ENCODE measurements around the gene TMC2. TPM values are rescaled to one million over a fixed set of nuclear protein-coding genes. Genes with fewer than 3 reads are reported as not detected.

TMC2 gene
- total RNA-seq, 1 donor from 2014 or later, result not detected

GRCh38 chr20:2541940-2542339, 5.6 kb downstream of the TMC2 start:
- Histone ChIP-seq H3K27ac (ENCODE audit: low read depth, low read length) (no peak overlapping the region), H3K4me3 (ENCODE audit: low read length in 3 of 3) (no peak overlapping the region), H3K9me3 (ENCODE audit: control insufficient read depth in 3 of 3, low read length in 3 of 3) (no peaks in the 10 kb centered on the region), H3K36me3 (ENCODE audit: control insufficient read depth in 3 of 3, insufficient read depth in 3 of 3, low read length in 3 of 3) (no peaks in the 10 kb centered on the region), H3K9ac (ENCODE audit: low read depth in 1 of 3, low read length in 3 of 3) (no peak overlapping the region), H3K27me3 (ENCODE audit: control insufficient read depth in 3 of 3, insufficient read depth in 3 of 3, low read length in 3 of 3) (peaks cover 10 to 21% (median 17%) of the 10 kb centered on the region in 3 donors), H3K4me1 (ENCODE audit: control insufficient read depth in 3 of 3, insufficient read depth in 3 of 3, low read length in 3 of 3) (peaks cover 0 to 2% (median 0%) of the 10 kb centered on the region in 3 donors)

GRCh38 chr20:2542361-2542760, 6.0 kb downstream of the TMC2 start:
- Histone ChIP-seq H3K27ac (ENCODE audit: low read depth, low read length) (no peak overlapping the region), H3K36me3 (ENCODE audit: control insufficient read depth in 3 of 3, insufficient read depth in 3 of 3, low read length in 3 of 3) (no peaks in the 10 kb centered on the region), H3K9ac (ENCODE audit: low read depth in 1 of 3, low read length in 3 of 3) (no peak overlapping the region), H3K27me3 (ENCODE audit: control insufficient read depth in 3 of 3, insufficient read depth in 3 of 3, low read length in 3 of 3) (peaks cover 8 to 17% (median 15%) of the 10 kb centered on the region in 3 donors), H3K4me1 (ENCODE audit: control insufficient read depth in 3 of 3, insufficient read depth in 3 of 3, low read length in 3 of 3) (peaks cover 0 to 2% (median 0%) of the 10 kb centered on the region in 3 donors), H3K4me3 (ENCODE audit: low read length in 3 of 3) (no peak overlapping the region), H3K9me3 (ENCODE audit: control insufficient read depth in 3 of 3, low read length in 3 of 3) (no peaks in the 10 kb centered on the region)

- Histone ChIP-seq H3K27ac (ENCODE audit: low read depth, low read length) (no peak overlapping the region), H3K27me3 (ENCODE audit: control insufficient read depth in 3 of 3, insufficient read depth in 3 of 3, low read length in 3 of 3) (peaks cover 0 to 10% (median 7%) of the 10 kb centered on the region in 3 donors), H3K36me3 (ENCODE audit: control insufficient read depth in 3 of 3, insufficient read depth in 3 of 3, low read length in 3 of 3) (no peaks in the 10 kb centered on the region), H3K9ac (ENCODE audit: low read depth in 1 of 3, low read length in 3 of 3) (no peak overlapping the region), H3K4me3 (ENCODE audit: low read length in 3 of 3) (no peak overlapping the region), H3K4me1 (ENCODE audit: control insufficient read depth in 3 of 3, insufficient read depth in 3 of 3, low read length in 3 of 3) (peaks cover 0 to 2% (median 0%) of the 10 kb centered on the region in 3 donors), H3K9me3 (ENCODE audit: control insufficient read depth in 3 of 3, low read length in 3 of 3) (no peaks in the 10 kb centered on the region)
Measured at GRCh38 chr20:2544211-2544610, 7.8 kb downstream of the TMC2 start.

GRCh38 chr20:2545594-2545993, 9.2 kb downstream of the TMC2 start:
- no peak overlapping the region for H3K27ac ChIP-seq (ENCODE audit: low read depth, low read length)
- no peak overlapping the region for H3K9ac ChIP-seq (ENCODE audit: low read depth in 1 of 3, low read length in 3 of 3)
- no peaks in the 10 kb centered on the region for H3K4me1 ChIP-seq (ENCODE audit: control insufficient read depth in 3 of 3, insufficient read depth in 3 of 3, low read length in 3 of 3)
- peaks cover 0 to 7% (median 4%) of the 10 kb centered on the region in 3 donors for H3K27me3 ChIP-seq (ENCODE audit: control insufficient read depth in 3 of 3, insufficient read depth in 3 of 3, low read length in 3 of 3)
- no peaks in the 10 kb centered on the region for H3K9me3 ChIP-seq (ENCODE audit: control insufficient read depth in 3 of 3, low read length in 3 of 3)
- H3K36me3 ChIP-seq (ENCODE audit: control insufficient read depth in 3 of 3, insufficient read depth in 3 of 3, low read length in 3 of 3), result no peaks in the 10 kb centered on the region
- H3K4me3 ChIP-seq (ENCODE audit: low read length in 3 of 3), result no peak overlapping the region

- peaks cover 35 to 52% (median 36%) of the 10 kb centered on the region in 3 donors for H3K27me3 ChIP-seq (ENCODE audit: control insufficient read depth in 3 of 3, insufficient read depth in 3 of 3, low read length in 3 of 3)
- H3K36me3 ChIP-seq (ENCODE audit: control insufficient read depth in 3 of 3, insufficient read depth in 3 of 3, low read length in 3 of 3), result no peaks in the 10 kb centered on the region
- no peak overlapping the region for H3K27ac ChIP-seq (ENCODE audit: low read depth, low read length)
- H3K4me3 ChIP-seq (ENCODE audit: low read length in 3 of 3), result no peak overlapping the region
- H3K9ac ChIP-seq (ENCODE audit: low read depth in 1 of 3, low read length in 3 of 3), result no peak overlapping the region
- H3K4me1 ChIP-seq (ENCODE audit: control insufficient read depth in 3 of 3, insufficient read depth in 3 of 3, low read length in 3 of 3), result peaks cover 0 to 5% (median 0%) of the 10 kb centered on the region in 3 donors
- no peaks in the 10 kb centered on the region for H3K9me3 ChIP-seq (ENCODE audit: control insufficient read depth in 3 of 3, low read length in 3 of 3)
Measured at GRCh38 chr20:2557873-2558580, 21.7 kb downstream of the TMC2 start.

GRCh38 chr20:2558581-2559278, 22.4 kb downstream of the TMC2 start:
- Histone ChIP-seq H3K4me1 (ENCODE audit: control insufficient read depth in 3 of 3, insufficient read depth in 3 of 3, low read length in 3 of 3) (peaks cover 0 to 5% (median 0%) of the 10 kb centered on the region in 3 donors), H3K4me3 (ENCODE audit: low read length in 3 of 3) (peak overlapping the region in 1 of 3 donors; percentile 29), H3K9ac (ENCODE audit: low read depth in 1 of 3, low read length in 3 of 3) (no peak overlapping the region), H3K9me3 (ENCODE audit: control insufficient read depth in 3 of 3, low read length in 3 of 3) (no peaks in the 10 kb centered on the region), H3K27ac (ENCODE audit: low read depth, low read length) (no peak overlapping the region), H3K36me3 (ENCODE audit: control insufficient read depth in 3 of 3, insufficient read depth in 3 of 3, low read length in 3 of 3) (no peaks in the 10 kb centered on the region), H3K27me3 (ENCODE audit: control insufficient read depth in 3 of 3, insufficient read depth in 3 of 3, low read length in 3 of 3) (peaks cover 35 to 54% (median 36%) of the 10 kb centered on the region in 3 donors)

GRCh38 chr20:2559279-2559626, 22.9 kb downstream of the TMC2 start:
- Histone ChIP-seq H3K9me3 (ENCODE audit: control insufficient read depth in 3 of 3, low read length in 3 of 3) (no peaks in the 10 kb centered on the region), H3K27ac (ENCODE audit: low read depth, low read length) (no peak overlapping the region), H3K4me1 (ENCODE audit: control insufficient read depth in 3 of 3, insufficient read depth in 3 of 3, low read length in 3 of 3) (peaks cover 0 to 5% (median 0%) of the 10 kb centered on the region in 3 donors), H3K27me3 (ENCODE audit: control insufficient read depth in 3 of 3, insufficient read depth in 3 of 3, low read length in 3 of 3) (peaks cover 35 to 54% (median 36%) of the 10 kb centered on the region in 3 donors), H3K4me3 (ENCODE audit: low read length in 3 of 3) (no peak overlapping the region), H3K36me3 (ENCODE audit: control insufficient read depth in 3 of 3, insufficient read depth in 3 of 3, low read length in 3 of 3) (no peaks in the 10 kb centered on the region), H3K9ac (ENCODE audit: low read depth in 1 of 3, low read length in 3 of 3) (no peak overlapping the region)

GRCh38 chr20:2559651-2560050, 23.3 kb downstream of the TMC2 start:
- H3K27ac ChIP-seq (ENCODE audit: low read depth, low read length), result no peak overlapping the region
- H3K4me1 ChIP-seq (ENCODE audit: control insufficient read depth in 3 of 3, insufficient read depth in 3 of 3, low read length in 3 of 3), result peaks cover 0 to 5% (median 0%) of the 10 kb centered on the region in 3 donors
- peaks cover 39 to 58% (median 39%) of the 10 kb centered on the region in 3 donors for H3K27me3 ChIP-seq (ENCODE audit: control insufficient read depth in 3 of 3, insufficient read depth in 3 of 3, low read length in 3 of 3)
- H3K4me3 ChIP-seq (ENCODE audit: low read length in 3 of 3), result no peak overlapping the region
- no peaks in the 10 kb centered on the region for H3K9me3 ChIP-seq (ENCODE audit: control insufficient read depth in 3 of 3, low read length in 3 of 3)
- H3K9ac ChIP-seq (ENCODE audit: low read depth in 1 of 3, low read length in 3 of 3), result no peak overlapping the region
- H3K36me3 ChIP-seq (ENCODE audit: control insufficient read depth in 3 of 3, insufficient read depth in 3 of 3, low read length in 3 of 3), result no peaks in the 10 kb centered on the region

- no peaks in the 10 kb centered on the region for H3K36me3 ChIP-seq (ENCODE audit: control insufficient read depth in 3 of 3, insufficient read depth in 3 of 3, low read length in 3 of 3)
Measured at GRCh38 chr20:2563116-2563515, 26.7 kb downstream of the TMC2 start.

GRCh38 chr20:2564406-2564805, 28.0 kb downstream of the TMC2 start:
- no peaks in the 10 kb centered on the region for H3K4me1 ChIP-seq (ENCODE audit: control insufficient read depth in 3 of 3, insufficient read depth in 3 of 3, low read length in 3 of 3)
- no peaks in the 10 kb centered on the region for H3K36me3 ChIP-seq (ENCODE audit: control insufficient read depth in 3 of 3, insufficient read depth in 3 of 3, low read length in 3 of 3)
- no peaks in the 10 kb centered on the region for H3K9me3 ChIP-seq (ENCODE audit: control insufficient read depth in 3 of 3, low read length in 3 of 3)
- no peak overlapping the region for H3K4me3 ChIP-seq (ENCODE audit: low read length in 3 of 3)
- no peak overlapping the region for H3K27ac ChIP-seq (ENCODE audit: low read depth, low read length)
- H3K9ac ChIP-seq (ENCODE audit: low read depth in 1 of 3, low read length in 3 of 3), result no peak overlapping the region
- H3K27me3 ChIP-seq (ENCODE audit: control insufficient read depth in 3 of 3, insufficient read depth in 3 of 3, low read length in 3 of 3), result peaks cover 27 to 56% (median 29%) of the 10 kb centered on the region in 3 donors

More at GRCh38 chr20:2563116-2563515, 26.7 kb downstream of the TMC2 start:
- Histone ChIP-seq H3K4me3 (ENCODE audit: low read length in 3 of 3) (no peak overlapping the region), H3K9me3 (ENCODE audit: control insufficient read depth in 3 of 3, low read length in 3 of 3) (no peaks in the 10 kb centered on the region), H3K9ac (ENCODE audit: low read depth in 1 of 3, low read length in 3 of 3) (no peak overlapping the region), H3K27ac (ENCODE audit: low read depth, low read length) (no peak overlapping the region), H3K27me3 (ENCODE audit: control insufficient read depth in 3 of 3, insufficient read depth in 3 of 3, low read length in 3 of 3) (peaks cover 38 to 63% (median 40%) of the 10 kb centered on the region in 3 donors), H3K4me1 (ENCODE audit: control insufficient read depth in 3 of 3, insufficient read depth in 3 of 3, low read length in 3 of 3) (peaks cover 0 to 5% (median 0%) of the 10 kb centered on the region in 3 donors)
